ENCODE measurements around the gene MYADML2.

DNA sequence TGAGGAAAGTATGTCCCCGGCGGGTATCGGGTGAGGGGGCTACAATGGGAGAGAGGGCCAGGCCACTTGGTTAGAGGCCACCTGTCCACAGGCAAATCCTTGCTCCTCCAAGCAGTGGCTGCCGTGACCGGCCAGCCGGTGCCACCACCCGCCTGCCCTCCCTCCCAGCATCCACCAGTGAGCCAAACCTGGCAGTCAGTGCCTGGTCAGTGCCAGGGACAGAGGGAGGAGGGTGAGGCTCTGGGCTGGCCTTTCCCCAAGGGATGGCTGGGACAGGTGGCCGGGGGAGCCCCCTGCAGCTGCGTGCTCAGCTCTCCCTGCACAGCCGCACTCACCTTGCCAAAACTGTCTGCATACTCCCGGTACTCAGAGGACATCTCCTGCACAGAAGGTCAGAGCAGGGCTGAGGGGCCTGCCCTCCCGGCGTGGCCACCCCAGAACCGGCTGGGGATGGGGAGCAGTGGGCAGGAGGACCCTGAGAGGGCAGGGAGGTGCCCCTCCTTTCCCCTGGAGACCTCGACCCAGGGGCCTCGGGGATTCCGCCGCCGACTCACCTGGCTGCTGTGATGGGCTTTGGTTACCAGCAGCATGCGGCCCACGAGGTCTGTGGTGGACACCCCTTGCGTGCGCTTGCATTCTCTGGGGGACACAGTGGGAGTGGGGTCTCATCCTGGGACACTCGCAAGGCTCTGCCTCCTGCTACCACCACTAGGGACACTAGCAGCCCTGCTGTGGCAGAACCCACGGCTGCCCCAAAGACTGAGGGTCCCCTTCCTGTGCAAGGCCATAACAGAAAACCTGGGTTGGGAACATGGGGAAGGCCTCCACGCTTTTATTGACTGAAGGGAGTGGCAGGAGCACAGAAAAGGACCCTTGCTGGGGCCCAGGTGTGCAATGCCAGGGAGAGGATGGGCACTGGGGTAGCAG, 39.6 kb downstream of the MYADML2 start:
- TF ChIP-seq, protein P1, sequence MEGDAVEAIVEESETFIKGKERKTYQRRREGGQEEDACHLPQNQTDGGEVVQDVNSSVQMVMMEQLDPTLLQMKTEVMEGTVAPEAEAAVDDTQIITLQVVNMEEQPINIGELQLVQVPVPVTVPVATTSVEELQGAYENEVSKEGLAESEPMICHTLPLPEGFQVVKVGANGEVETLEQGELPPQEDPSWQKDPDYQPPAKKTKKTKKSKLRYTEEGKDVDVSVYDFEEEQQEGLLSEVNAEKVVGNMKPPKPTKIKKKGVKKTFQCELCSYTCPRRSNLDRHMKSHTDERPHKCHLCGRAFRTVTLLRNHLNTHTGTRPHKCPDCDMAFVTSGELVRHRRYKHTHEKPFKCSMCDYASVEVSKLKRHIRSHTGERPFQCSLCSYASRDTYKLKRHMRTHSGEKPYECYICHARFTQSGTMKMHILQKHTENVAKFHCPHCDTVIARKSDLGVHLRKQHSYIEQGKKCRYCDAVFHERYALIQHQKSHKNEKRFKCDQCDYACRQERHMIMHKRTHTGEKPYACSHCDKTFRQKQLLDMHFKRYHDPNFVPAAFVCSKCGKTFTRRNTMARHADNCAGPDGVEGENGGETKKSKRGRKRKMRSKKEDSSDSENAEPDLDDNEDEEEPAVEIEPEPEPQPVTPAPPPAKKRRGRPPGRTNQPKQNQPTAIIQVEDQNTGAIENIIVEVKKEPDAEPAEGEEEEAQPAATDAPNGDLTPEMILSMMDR (IDR thresholded peaks at IDR 0.05; ENCODE audit: low read depth, low read length) = 0 out of 2 replicates have a peak, but pooled peaks have one; percentile 7
- TF ChIP-seq EZH2phosphoT487 (IDR thresholded peaks at IDR 0.05; ENCODE audit: low read depth) = no peak
